ENCODE measurements around the gene GDNF.
"Not testable (repeated sequence)": the region's sequence is repeated elsewhere in the genome, so short reads cannot be mapped to it uniquely, and the experiment has no call there.

Gene GDNF

GRCh38 chr5:37816883-37817282, 23.0 kb downstream of the GDNF start:
- no peak for DNase-seq (ENCODE audit: low read depth, low spot score)

- DNase-seq (ENCODE audit: low read depth, low spot score): no peak
Measured at GRCh38 chr5:37816331-37816730, 23.5 kb downstream of the GDNF start.

DNA sequence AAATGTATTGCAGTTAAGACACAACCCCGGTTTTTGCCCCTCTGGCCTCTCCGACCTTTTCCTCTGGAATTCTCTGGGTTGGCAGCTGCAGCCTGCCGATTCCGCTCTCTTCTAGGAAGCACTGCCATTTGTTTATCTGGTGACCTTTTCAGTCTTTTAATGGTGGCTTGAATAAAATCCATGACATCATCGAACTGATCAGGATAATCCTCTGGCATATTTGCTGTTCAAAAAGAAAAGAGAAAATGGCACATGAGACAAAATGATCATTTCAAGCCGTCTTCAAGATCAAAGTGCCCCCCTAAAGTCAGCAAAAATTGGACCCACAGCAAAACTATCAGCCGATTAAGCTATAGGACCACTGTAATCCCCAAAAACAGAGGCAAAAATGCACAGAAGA, 23.9 kb downstream of the GDNF start:
- DNase-seq (ENCODE audit: low read depth, low spot score): no peak

GRCh38 chr5:37814699-37815098, 25.1 kb downstream of the GDNF start:
- peak; percentile 33 for DNase-seq (ENCODE audit: low read depth, low spot score)

DNA sequence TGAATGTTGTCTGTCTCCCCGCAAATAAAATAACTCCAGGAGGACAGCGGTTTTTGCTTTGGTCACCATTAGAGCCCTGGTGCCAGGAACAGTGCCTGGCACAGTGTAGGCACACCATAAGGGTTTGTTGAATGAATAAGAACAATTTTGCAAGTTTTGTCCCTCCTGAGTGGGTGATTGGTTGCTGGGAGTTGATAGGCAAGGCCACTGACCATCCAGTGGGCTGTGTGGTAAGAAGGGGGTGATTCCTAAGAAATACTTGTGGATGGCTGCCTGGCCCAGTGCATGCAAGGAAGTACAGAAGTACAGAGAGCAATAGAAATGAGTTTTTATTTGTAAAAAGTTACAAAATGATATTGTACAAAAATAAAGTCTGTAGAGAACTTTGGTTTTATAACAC, 27.5 kb downstream of the GDNF start:
- no peak for DNase-seq (ENCODE audit: low read depth, low spot score)

DNA sequence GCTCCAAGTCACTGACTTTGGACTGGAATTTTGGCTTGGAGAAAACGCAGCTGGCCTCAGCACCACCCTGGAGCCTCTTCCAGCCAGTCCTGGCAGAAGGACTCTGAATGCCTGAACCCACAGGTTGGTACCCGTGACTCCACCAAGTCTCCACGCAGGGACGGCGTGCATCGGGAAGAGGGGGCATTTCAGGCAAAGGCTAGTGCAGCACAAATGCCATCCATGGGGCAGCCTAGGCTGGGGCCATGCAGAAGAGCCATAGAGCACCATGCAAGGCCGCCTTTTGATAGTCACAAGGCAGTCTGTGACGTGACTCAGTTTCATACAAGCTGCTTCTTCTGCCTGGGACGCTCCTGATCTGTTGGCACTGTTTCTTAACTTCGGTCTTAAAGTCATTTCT, 28.0 kb downstream of the GDNF start:
- no peak for DNase-seq (ENCODE audit: low read depth, low spot score)

DNA sequence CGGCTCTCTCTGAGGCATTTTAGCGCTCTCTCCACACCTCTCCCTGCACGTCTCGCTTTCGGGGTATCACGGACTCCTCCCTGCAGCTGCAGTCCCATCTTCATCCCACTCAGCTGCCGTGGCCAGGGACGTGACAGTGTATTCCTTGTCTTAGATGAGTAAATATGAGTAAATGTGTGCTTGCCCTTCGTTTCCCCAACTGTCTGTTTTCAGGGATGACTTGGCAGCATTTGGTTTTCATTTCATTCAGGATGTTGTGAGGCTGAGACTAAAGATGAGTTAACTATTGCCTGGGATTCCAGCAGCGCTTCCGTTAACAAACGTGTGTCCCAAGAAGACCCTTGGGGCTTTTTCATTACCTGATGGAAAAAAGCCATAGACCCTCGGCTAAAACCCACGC, 29.5 kb downstream of the GDNF start:
- DNase-seq (ENCODE audit: low read depth, low spot score): no peak

GRCh38 chr5:37808945-37809344, 30.9 kb downstream of the GDNF start:
- DNase-seq (ENCODE audit: low read depth, low spot score): no peak

DNA sequence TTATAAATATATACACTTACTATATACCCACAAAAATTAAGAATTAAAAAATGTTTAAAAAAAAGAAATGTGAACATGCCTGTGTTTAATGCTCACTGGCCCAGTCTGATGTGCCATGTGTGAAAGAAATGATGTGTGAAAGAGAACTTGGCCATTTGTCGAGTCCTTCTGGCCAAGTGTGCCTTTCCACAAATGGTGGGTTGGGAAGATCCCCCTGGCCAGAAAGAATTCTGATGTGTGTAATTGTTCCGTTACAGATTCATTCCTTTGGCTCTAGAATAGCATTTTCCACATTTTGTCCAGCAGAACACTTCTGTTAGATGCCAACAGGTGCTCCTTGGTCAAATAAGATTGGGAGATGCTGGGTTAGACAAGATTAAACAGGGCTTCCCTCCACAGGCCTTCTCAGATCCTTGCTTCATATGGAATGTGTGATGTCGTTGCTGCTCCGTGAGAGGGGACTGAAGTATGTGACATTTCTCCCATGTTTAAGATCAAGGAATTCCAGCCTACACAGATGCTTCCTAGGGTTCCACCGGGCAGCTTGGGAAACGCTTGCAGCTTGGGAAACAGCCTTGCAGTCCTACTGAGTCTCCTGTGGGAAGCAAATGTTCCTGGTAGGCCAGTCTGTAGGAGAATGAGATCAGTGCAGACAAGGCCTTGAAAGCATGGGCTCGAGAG, 32.1 kb downstream of the GDNF start:
- DNase-seq (ENCODE audit: low read depth, low spot score): no peak

DNA sequence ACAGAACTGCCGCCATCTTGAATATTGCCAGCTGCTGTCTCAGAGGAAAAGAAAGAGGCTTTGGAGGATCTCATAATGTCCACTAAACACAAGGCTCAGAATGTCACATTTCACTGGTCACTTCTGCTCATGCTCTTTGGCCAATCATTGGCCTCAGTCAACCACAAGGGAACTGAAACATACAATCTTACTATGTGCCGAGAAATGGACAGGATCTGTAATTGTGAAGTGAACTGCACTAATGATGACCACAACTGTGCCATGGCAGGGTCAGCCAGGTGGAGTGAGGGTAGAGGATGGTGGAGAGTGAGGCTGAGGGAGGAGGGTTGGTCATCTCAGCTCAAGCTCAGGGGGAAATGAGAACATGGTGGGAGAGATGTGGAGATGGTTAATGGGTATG, 32.8 kb downstream of the GDNF start:
- DNase-seq (ENCODE audit: low read depth, low spot score): no peak

GRCh38 chr5:37806476-37806875, 33.4 kb downstream of the GDNF start:
- no peak for DNase-seq (ENCODE audit: low read depth, low spot score)

DNA sequence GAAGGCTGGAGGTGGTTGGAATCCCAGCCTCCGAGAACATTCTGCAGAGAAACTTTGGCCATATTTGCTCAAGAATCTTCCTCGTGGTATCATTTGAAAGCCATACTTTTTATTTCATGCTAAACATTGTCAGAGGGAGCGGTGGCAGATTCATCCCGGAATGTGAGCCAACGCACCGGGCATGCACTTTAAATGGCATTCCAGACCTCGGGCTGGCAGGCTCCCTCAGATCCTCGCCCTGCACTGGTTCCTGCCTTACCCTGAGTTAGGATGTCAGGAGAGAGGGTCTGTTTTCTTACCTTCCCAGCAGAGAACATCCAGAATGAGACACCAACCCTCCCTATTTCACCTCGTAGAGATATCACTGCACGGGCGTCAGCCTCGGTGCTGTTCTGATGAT, 33.8 kb downstream of the GDNF start:
- no peak for DNase-seq (ENCODE audit: low read depth, low spot score)

DNA sequence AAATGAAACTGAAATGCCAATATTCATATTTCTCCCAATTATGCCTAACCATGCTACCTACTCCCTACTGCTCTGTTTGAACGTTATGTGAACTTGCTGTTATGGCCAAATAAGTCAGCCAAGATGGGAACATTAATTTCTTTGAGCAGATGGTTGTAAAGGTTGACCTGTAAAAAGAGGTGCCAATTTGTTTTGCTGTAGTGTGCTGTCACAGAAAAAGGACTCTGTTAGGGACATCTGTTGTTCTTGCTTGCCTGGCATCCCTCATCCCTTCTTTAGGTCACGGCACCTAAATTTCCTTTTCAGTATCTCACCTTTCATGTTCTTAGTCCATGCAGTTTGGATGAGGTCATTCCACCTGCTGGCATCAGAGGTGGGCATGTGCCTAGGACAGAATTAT, 35.4 kb downstream of the GDNF start:
- DNase-seq (ENCODE audit: low read depth, low spot score): no peak

DNA sequence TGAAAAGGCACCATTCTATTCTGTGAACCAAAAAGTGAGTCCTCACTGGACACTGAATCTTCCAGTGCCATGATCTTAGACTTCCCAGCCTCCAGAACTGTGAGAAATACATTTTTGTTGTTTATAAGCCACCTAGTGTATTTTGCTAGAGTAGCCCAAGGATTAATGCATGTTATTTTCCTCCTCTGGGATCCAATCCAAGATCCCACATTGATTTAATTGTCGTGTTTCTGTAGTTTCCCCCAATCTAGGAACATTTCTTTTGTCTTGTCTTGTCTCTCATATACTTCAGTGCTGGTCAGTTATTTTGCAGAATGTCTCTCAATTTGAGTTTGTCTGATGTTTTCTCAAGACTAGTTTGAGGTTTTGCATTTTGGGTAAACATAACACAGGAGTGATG, 36.4 kb downstream of the GDNF start:
- DNase-seq (ENCODE audit: low read depth, low spot score): no peak

- DNase-seq (ENCODE audit: low read depth, low spot score): no peak
Measured at GRCh38 chr5:37801521-37801920, 38.3 kb downstream of the GDNF start.

GRCh38 chr5:37799865-37800421, 39.9 kb downstream of the GDNF start:
- no peak for DNase-seq (ENCODE audit: low read depth, low spot score)

GRCh38 chr5:37796435-37796834, 43.4 kb downstream of the GDNF start:
- DNase-seq (ENCODE audit: low read depth, low spot score): not testable (repeated sequence)

DNA sequence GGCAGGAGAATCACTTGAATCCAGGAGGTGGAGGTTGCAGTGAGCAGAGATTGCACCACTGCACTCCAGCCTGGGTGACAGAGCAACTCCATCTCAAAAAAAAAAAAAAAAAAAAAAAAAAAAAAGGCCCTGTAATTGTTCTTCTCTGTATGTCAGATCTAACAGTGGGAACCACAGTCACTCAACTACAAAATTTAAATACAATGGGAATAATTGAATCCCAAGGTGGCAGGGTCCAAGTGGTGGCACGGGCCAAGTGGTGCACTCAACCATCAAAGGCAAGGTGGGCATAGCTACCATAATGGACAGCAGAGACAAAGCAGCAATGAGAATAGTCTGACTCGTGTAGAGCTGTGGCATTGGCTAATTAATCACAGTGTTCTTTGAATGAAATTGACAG, 44.5 kb downstream of the GDNF start:
- DNase-seq (ENCODE audit: low read depth, low spot score): not testable (repeated sequence)

DNA sequence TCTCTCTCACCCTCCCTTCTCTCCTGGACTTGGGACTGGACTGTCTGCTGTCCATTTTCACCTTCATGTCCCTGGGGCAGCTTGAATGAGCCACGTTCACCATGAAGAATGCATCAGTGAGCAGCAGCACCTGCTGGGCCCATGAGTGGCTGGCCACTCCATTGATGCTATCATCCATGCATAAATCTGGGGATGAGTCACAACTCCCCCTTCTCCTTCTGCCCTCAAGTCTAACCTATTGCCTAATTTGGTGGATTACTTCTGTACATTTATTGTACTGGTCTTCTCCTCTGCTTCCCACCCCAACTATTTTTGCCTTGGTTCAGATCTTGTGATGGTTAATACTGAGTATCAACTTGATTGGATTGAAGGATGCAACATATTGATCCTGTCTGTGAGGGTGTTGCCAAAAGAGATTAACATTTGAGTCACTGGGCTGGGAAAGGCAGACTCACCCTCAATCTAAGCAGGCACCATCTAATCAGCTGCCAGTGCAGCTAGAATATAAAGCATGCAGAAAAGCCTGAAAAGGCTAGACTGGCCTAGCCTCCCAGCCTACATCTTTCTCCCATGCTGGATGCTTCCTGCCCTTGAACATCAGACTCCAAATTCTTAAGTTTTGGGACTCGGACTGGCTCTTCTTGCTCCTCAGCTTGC, 46.7 kb downstream of the GDNF start:
- DNase-seq (ENCODE audit: low read depth, low spot score): no peak

GRCh38 chr5:37791321-37791720, 48.5 kb downstream of the GDNF start:
- DNase-seq (ENCODE audit: low read depth, low spot score): peak; percentile 64

DNA sequence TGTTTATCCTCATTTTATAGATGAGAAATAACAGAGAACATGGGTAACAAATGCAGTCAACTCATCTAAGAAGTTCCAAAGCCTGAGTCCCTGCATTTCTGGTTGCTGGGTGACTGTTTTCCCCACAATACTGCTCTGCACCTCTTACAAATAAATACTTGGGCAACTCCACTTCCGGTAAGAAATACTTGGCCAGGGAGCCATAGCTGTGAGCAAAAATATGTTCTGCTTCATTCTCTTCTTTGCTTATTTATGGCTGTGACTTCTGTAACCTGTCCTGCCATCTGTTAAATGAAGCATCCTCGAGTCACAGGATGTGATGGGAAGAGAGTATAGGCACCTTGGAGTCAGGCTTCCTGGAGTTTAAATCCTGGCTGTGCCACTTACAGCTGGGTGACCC, 49.9 kb downstream of the GDNF start:
- no peak for DNase-seq (ENCODE audit: low read depth, low spot score)

GRCh38 chr5:37787742-37788141, 52.1 kb downstream of the GDNF start:
- DNase-seq (ENCODE audit: low read depth, low spot score): no peak

GRCh38 chr5:37786862-37787519, 52.9 kb downstream of the GDNF start:
- no peak for DNase-seq (ENCODE audit: low read depth, low spot score)
